HG02623 (cell line): ENCODE results near the gene CFAP206.
A peak's percentile ranks its signal among the peaks of the same experiment; 100 is the strongest.

ENCODE experiments used
- ATAC-seq: cut with Tn5 transposase; IDR thresholded peaks from one replicate; pipeline ENCODE4 v1.9.1; 2021; ENCODE audit warnings: moderate library complexity; ENCODE audit not compliant: unreplicated experiment

CFAP206 gene, protein sequence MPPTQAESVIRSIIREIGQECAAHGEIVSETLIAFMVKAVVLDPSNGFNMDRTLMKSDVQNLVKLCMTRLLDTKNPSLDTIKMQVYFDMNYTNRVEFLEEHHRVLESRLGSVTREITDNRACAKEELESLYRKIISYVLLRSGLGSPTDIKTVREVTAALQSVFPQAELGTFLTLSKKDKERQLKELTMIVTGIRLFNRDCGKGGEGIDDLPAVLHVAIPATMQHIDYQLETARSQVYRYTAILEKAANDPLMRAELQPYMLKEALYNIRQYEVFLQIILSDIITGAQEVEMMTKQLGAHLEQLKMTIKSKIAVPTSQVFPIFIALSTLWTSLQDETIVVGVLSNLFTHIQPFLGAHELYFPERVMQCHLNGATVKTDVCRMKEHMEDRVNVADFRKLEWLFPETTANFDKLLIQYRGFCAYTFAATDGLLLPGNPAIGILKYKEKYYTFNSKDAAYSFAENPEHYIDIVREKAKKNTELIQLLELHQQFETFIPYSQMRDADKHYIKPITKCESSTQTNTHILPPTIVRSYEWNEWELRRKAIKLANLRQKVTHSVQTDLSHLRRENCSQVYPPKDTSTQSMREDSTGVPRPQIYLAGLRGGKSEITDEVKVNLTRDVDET

DNA sequence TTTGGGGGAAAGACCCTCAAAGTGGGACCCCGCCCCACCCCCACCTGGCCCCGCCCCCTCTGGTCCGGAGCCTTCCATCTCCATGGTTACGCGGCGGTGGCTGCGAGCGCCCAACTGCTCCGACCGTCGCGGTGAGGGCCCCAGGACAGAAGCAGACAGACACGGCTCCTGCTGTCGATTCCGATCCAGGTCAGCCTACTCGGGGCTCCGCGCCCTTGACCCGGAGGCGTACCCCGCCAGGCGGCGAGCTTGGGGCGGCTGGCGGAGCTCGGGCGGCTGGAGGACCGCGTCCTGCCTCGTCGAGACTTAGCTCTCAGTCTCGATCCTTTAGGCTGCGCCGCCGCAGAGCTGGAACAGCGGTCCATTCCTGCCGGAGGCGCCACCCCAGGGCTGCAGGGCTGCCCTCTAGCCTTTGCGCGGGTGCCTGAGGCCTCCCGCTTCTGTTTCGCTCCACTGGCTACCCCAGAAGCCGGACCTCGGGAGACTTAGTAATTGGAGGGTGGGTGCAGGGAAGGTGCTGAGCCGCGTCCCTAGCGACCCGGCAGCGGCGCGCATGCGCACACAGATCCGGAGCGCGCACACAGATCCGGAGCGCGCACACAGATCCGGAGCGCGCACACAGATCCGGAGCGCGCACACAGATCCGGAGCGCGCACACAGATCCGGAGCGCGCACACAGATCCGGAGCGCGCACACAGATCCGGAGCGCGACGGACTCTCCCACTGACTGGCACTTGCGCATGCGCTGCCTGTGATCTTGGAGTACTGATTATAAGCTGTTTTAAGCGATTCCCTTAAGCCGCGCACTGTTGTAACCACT, at the start of gene CFAP206:
Gene CFAP206 (plus strand): TSS at position 72 of the 820 bp plus-strand sequence. CDS start 1,868 bp downstream, outside the sequence.
- peak; percentile 81 for ATAC-seq

DNA sequence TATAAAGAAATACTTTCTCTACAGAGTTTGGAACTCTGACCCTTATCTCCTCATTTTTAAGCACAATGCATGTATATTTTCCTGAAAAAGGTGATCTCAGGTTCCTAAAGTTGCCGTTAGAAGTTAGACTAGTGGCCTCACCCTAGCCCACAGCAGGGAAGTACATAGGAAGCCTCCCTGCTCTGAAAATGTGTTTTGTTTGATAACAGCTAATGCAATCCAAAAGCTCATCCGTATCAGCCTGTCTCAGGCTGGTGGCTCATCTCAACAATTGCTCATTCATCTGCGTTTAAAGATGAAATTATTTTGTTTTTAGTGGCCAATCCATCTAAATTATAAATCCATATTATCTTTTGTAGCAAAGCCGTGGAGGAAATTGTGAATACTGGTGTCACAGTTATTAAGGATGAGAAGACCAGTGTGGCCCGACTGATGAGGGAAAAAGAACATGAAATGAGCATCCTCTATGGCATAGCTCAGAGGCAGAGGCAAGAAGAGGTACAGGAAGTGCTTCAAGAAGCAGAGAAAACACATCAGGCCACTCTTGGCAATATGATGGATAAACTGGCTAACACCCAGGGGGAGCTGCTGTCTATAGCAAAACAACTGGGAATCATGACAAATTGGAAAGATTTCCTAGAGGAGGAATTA, 43.0 kb upstream of the CFAP206 start:
- ATAC-seq, result no peak

DNA sequence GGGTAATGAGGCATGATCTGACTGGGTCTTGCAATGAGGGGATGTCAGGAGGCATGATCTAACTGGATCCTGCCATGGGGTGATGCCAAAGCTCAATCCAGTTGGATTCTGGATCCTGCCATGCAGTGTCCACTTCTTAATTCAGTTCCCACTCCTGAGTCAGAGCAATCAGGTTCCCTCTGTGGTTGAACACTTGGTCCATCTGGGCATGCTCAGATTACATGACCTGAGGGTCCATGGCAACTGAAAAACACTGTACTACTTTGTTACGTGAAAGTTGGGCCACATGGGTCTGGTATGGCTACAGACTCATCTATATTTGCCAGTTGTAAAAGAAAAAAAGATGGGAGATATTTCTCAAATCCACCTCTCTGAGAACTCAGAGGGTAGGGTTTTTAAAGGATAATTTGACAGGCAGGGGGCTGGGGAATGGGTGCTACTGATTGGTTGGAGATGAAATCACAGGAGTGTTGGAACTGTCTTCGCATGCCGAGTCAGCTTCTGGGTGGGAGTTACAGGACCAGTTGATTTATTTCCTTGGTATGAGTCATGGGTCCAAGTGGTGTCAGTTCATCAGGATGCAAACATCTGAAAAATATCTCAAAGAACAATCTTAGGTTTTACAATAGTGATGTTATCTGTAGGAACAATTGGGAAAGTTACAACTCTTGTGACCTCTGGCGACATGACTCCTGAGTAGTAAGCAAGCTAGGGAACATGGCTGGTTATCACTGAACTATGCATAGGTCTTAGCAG, 41.5 kb upstream of the CFAP206 start:
- no peak for ATAC-seq

DNA sequence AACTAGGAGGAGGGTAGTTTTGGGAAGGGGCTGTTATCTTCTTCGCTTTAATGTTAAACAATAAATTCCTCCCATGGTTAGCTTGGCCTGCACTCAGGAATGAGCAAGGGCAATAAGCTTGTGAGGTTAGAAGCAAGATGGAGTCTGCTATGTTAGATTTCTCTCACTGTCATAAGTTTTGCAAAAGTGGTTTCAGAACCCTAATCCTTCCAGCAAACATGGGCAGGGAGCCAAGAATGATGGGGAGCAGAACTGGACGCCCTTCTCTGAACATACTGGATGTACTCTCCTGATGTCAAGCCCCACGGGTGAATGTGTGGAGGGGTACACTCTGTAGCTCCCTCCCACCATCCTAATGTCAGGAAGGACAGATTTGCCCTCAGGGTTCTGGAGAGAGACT, 40.9 kb upstream of the CFAP206 start:
- no peak for ATAC-seq

DNA sequence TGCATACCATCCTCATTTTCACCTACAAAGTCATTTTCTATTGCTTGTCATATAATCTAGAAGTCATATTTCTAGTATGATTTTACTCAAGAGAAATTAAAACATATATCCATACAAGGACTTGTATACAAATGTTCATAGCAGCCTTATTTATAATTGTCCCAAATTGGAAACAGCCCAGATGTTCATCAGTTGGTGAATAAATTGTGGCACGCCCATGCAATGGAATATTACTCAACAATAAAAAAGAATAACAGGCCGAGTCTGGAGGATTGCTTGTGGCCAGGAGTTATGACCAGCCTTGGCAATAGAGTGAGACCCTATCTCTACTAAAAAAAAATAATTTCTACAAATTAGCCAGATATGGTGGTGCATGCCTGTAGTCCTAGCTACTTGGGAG, 34.4 kb upstream of the CFAP206 start:
- ATAC-seq, result no peak

DNA sequence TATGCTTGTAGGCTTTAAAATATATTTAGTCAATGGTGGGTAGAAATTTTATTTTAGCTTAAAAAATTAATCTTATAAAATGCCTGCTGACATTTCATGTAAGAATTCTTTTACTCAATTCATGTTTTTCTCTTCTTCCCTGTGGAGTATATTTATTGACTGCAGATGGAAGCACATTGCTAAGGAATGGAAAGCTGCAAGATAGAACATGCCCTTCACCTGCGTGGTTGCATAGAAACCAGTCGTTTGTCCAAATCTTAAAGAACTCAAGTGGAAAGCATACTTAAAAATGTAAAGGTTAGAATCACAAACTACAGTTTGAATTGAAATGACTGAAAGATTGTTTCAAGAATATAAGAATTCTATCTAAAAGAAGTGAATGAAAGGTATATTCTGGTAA, 32.5 kb upstream of the CFAP206 start:
- no peak for ATAC-seq

DNA sequence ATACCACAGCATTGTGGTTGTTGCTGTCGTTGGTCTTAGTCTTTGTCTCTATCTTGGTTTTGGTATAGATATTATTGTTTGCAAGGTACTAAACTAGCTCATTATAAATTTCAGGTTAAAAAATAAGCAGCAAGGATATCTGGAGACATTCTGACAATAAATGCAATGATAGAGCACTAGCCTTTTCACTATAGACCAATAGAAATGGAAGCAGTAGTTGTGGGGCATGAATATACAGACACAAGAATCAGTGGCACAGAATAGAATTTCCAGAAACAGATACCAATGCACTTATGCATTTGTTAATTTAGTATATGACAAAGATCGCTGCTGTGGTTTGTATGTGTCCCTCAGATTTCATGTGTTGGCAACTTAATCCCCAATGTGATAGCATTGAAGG, 31.1 kb upstream of the CFAP206 start:
- no peak for ATAC-seq

DNA sequence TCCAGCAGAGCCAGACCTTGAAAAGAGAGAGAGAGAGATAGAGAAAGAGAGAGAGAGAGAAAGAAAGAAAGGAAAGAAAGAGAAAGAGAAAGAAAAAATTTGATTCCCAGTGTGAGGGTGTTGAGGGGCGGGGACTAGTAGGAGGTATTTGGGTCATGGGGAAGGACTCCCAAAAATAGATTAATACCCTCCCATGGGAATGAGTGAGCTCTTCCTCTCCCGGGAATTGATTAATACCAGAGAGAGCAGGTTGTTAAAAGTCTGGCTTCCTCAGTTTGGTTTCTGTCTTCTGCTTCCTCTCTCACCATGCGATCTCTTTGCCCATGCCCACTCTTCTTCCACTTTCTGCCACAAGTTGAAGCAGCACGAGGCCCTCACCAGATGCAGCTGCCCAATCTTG, 28.8 kb upstream of the CFAP206 start:
- no peak for ATAC-seq

DNA sequence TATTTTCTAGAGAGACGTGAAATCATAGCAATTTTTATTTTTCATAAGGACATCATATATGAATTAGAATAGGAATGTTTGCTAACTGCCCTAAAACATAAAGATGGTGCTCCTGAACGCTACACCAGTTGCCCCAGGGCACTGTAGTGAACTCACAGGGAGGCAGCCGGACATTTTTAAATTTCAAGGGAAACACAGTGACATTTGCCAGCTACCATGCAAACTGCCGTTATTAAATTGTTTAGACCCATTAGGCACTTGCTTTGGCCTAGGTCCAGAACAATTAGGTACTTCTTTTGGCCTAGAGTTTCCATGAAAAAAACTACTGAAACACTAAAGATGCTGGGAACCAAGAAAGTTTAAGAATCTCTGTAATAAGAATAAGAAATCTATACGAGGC, 24.9 kb upstream of the CFAP206 start:
- ATAC-seq, result no peak

DNA sequence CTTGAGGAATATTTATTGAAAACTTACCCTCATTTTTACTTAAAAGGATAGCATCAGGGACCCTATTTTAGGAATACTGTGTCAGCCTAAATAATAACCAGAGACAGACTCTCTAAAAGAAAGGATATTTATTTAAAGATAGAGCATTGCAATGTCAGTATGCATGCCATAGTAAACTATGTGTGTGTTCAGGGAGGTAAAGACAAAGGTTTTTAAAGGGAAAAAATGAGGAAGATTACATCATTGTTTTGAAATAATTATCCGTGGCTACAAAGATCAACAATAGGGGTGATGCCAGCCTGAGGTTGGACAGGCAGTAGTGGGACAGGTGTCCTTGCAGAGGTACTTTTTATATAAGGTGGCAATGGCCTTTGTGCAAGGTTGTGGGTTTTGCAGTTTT, 23.7 kb upstream of the CFAP206 start:
- no peak for ATAC-seq

DNA sequence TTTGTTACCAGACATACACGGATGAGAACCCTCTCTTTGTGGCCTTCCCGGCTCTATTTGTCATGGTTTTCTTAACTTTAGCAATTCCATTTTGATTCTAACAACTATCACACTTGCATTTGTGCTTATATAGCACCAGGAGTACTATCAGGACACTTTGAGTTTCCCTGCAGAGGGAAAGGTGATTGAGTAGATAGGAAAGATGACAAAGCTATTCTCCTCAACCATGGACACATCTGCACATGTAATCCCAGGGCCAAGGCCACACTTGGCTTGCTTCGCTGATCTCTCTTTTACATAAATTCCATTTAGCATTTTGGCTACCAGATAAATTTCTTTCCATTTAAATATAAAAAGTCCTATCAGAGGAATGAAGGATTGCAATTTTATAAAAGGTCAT, 23.3 kb upstream of the CFAP206 start:
- ATAC-seq, result no peak

DNA sequence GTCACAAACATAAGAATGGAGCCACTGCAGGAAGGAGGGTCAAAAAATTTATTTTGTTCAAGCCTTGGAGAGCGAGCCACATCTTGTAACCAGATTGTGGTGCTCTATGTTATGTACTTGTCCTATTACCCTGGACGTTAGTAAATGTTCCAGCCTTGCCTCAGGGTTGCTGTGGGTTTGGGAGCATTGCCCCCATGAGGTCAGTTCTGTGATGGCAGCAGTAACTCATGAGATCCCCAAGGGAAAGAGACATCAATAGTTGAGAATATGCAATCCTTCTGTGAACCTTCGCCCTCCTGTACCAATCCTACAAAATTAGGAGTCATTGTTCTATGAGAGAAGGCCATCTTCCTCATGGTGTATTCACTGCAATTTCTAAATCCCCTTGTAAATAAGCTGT, 16.4 kb upstream of the CFAP206 start:
- no peak for ATAC-seq

DNA sequence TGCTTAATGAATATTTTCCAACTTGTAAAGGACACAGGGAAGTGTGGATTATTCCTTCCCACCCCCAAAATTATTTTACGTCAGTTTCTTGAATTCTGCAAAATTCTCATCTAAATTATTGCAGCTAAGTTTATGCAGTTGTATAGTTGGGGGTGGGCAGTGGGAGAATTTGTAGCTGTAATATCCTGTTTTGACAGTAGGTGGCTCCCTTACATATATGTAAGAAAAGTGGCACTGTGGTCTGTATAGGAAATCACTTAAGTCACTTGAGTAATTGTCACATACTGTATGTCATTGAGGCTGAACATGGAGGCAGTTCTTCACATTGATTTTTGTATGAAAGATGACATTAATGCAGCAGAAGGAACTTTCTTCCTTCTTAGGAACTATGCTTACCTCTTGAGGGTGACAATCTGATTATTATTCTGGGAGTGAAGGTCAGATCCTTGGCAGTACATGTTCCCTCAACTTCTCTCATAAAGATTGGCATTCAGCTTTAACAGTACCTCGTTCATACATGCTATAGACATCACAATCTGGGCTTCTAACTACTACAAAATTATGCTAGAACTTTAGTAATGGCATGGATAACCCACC, 14.6 kb upstream of the CFAP206 start:
- peak; percentile 90 for ATAC-seq

DNA sequence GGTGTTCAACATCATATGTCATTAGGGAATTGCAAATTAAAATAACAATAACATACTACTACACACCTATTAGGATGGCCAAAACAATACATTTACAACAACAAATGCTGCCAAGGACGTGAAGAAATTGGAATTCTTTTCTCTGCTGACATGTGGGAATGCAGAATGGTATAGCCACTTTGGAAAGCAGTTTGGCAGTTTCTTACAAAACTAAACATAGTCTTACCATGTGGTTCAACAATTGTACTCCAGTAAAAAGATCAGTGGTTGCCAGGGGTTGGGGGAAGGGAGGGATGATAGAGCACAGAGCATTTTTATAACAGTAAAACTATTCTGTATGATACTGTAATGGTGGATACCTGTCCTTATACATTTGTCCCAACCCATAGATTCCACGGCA, 12.3 kb upstream of the CFAP206 start:
- ATAC-seq, result no peak

DNA sequence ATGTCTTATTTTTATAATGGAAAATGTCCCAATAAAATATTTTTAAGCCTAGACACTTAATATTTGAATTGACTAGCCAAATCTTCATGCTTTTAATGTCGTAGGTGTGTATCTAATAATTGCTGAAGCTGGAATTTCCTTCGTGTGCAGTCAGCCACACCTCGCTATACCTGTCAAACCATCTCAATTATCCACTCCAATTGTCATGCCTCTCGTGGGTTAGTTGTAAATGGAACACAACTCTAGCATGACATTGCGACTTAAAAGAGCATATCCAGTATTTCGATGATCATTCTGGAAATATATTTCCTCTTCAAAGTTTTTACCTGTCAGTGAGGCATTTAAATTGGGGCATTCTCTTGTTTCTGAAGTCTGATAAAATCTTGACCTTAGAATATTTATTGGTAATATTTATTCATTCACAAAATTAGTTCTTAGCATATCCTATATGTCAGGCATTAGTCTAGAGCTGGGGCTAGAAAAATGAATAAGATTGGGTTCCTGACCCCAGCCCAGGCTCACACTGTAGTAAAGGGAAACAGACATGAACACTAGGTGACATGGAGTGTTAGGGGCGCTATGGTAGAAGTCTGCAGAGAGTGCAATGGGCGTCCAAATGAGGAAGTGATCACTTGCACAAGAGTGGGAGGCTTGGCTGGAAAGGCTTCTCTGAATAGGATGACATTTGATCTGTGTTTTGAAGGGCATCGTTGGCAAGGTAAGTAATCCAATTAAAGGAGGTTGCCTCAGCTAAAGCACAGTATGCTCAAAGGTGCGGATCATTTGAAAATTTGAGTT, 11.0 kb upstream of the CFAP206 start:
- no peak for ATAC-seq

DNA sequence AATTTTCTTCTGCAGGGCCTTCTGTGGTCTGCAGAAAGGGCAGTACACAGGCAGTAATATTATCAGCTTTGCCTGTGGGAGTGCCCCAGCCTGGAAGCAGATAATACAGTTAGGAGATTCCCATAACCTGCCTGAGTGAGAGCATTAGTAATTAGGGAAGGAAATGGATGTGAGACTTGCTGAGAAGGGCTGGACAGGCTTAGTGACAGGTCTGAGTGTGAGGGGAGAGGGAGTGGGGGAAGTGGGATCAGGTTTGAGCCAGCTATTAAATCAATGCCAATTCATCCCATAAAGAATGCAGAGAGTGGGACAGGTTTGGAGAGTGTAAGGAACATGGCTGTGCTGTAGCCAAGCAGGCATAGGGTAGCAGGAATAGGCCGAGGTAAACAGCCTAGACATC, 10.1 kb upstream of the CFAP206 start:
- no peak for ATAC-seq

DNA sequence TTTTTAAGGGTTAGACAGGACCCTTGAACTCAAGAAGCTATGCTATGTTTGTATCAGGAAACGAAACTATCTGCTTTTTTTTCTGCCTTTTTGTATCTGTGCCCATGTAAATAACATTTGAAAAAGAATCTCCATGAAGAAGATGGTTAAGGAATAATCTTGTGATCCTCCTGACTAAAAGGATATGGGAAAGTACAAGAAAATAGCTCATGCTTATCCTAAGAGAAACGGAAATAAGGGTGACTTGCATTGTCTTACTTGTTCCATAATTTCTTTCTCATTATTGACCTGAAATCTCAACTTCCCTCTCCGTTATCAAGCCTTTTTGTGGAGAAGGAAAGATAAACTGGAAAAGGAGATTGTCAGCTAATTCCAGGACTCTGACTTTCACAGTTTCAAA, 5.9 kb upstream of the CFAP206 start:
- no peak for ATAC-seq

DNA sequence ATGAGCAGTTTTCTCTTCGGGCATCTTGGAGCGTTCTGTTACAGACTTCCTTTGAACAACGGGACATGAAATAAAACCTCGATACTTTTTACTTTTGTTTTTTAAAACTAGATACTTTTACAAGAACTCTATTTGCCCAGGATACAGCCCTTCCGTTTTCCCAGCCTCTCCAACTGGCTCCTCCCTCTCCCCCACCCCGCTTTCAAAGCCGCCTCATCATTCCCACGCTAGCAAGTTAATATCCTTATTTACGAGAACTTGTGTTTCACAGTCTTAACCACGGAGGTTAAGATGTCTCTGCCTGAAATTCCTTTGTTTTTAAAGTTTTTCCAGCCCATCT, 241 bp upstream of the CFAP206 start:
- peak; percentile 11 for ATAC-seq

DNA sequence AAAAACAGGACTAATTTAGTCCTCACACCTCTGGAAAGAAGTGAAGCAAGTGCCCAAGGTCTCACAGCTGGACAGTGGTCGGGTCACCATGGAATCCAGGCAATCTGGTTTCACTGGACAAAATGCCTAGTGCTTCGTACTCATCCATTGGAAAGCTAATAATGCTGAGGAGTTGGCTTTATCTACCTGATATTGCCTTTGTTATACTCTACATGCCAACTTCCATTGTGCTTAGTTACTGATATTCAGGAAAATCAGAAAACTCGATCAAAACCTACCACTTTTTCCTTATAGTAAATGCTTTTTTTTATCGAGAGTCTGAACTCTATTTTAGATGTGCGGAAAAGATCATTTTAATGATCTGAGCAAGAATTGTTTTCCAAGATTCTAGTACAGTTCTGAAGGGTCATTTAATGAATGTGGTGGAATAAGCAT, 966 bp downstream of the CFAP206 start:
- ATAC-seq, result no peak
